Adrenal gland (tissue), 12 donors: ENCODE results near the gene AACS. TPM values are rescaled to one million over a fixed set of nuclear protein-coding genes. Genes with fewer than 3 reads are reported as not detected.

ENCODE experiments used
- DNase-seq, 7 donors: peaks; one replicate each; pipeline ENCODE4 v3.0.0-alpha.2; 2019 to 2020
- H3K27ac ChIP-seq, 5 donors: fragments of 200-600 bp; sonication (generic) in 4 of 5; 1 replicate in 3 of 5; 2 replicates in 2 of 5; pipeline versions ENCODE4 v1.5.1 to v1.8.0; 2016 to 2020; ENCODE audit warnings: mild to moderate bottlenecking in 1 of 5
- H3K27me3 ChIP-seq: fragments of 200-600 bp; 2 replicates; pipeline ENCODE4 v1.8.0; 2021
- H3K36me3 ChIP-seq, 2 donors: fragments of 200-600 bp; replicated peaks in 1 of 2; 1 replicate in 1 of 2; 2 replicates in 1 of 2; pipeline versions ENCODE4 v1.5.1 to v1.8.0; 2018 to 2022
- H3K4me1 ChIP-seq, 2 donors: fragments of 200-600 bp; replicated peaks in 1 of 2; 1 replicate in 1 of 2; 2 replicates in 1 of 2; pipeline versions ENCODE4 v1.5.1 to v1.8.0; 2018 to 2021
- H3K4me3 ChIP-seq, 4 donors: fragments of 200-600 bp; sonication (generic) in 3 of 4; one replicate each; pipeline ENCODE4 v1.5.1; 2016 to 2018
- H3K9me3 ChIP-seq, 3 donors: fragments of 200-600 bp; sonication (generic) in 1 of 3; replicated peaks in 1 of 3; 1 replicate in 2 of 3; 2 replicates in 1 of 3; pipeline versions ENCODE4 v1.5.1 to v1.8.0; 2016 to 2021
- CTCF ChIP-seq, 6 experiments: fragments of 450-650 bp in 4 of 6; fragments of 200-600 bp in 2 of 6; sonication (generic) in 1 of 6; IDR thresholded peaks; 1 replicate in 5 of 6; 2 replicates in 1 of 6; pipeline versions ENCODE4 v1.5.1 to v1.8.0; 2016 to 2021; ENCODE audit warnings: antibody characterized with exemption in 6 of 6, mild to moderate bottlenecking in 2 of 6, moderate library complexity in 1 of 6
- POLR2A ChIP-seq, 2 donors: fragments of 450-650 bp; IDR thresholded peaks; one replicate each; pipeline ENCODE4 v1.6.1; 2017; ENCODE audit warnings: antibody characterized with exemption in 2 of 2, mild to moderate bottlenecking in 2 of 2, moderate library complexity in 1 of 2
- WGBS, 4 donors: extraction: QIAGEN DNeasy Blood & Tissue Kit in 2 of 4; methylation state at CpG; one replicate each; pipeline versions ENCODE4 v1.1.5 to v1.1.7; 2013 to 2017; 5-methylcytosine and 5-hydroxymethylcytosine counted together
- intact Hi-C, 2 donors: fragments of 100-400 bp; cut with DNase I; formaldehyde crosslinking; loops; one replicate each; pipeline versions ENCODE4 v1.14.1 to v1.15.0; 2022 to 2023
- polyA plus RNA-seq, 3 donors: library from polyadenylated mRNA; stranded (reverse); fragments of 200-250 nt in 2 of 3; fragments of 350-450 nt in 1 of 3; fragmentation: Illumina TruSeq in 1 of 3; extraction: RNeasy Lipid Tissue Mini Kit (QIAGEN cat#74804) in 1 of 3; gene quantifications; one replicate each; pipeline ENCODE4 v1.2.3, GENCODE V29; 2013 to 2014
- total RNA-seq, 9 donors: library from RNA; depleted of rRNA in 4 of 9; stranded (reverse); fragments of >200 nt in 4 of 9; fragments of 120-200 nt in 1 of 9; fragmentation: NEBNext Ultra II Directional in 1 of 9; extraction: Animal tissue kit (Norgen Biotek cat#: 25700) in 1 of 9; gene quantifications; one replicate each; pipeline versions ENCODE4 v1.1.0 to v1.2.4, GENCODE V29; 2013 to 2023
- donor health status: healthy with polysubstance abuse.
- donor health status: Bipolar disorder and iron deficiency.
- donor health status: DM: yes; HTN: yes; CAD: no.
- donor health status: DM: no; HTN: no; CAD: no.
- donor health status: DM: no; HTN: no; CAD: no.
- donor health status: DM: yes; HTN: yes; CAD: no.

AACS gene
- total and polyA plus RNA-seq, 12 donors = 8.0 to 31.7 (median 15.4) TPM

DNA sequence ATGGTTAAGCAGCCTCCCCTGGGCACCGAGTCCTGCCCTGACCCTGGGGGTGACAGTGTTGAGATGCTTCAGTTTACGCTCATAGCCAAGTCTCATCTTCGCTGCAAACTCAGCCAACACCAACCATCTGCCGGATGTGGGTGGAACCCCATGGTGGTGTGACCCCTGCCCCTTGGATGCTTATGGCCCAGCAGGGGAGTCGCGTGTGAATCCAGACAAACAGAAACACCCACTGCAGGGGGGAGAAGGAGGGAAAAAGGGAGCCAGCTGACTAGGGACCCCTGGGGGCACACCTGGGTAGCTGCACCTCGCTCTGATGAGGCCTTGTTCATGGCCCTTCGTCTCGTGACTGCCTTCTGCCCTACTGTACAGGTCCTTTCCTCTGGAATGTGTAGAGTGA is 23.8 kb downstream of the AACS start:
- intact Hi-C loops = no loop called here
- Histone ChIP-seq H3K4me3 (no peak overlapping the region), H3K36me3 (peaks cover 0 to 19% of the 10 kb centered on the region in 2 donors), H3K27ac (no peak overlapping the region), H3K4me1 (peaks cover 0 to 9% of the 10 kb centered on the region in 2 donors), H3K27me3 (no peaks in the 10 kb centered on the region), H3K9me3 (no peaks in the 10 kb centered on the region)
- TF ChIP-seq CTCF (IDR thresholded peaks at IDR 0.05) (no peak), POLR2A (IDR thresholded peaks at IDR 0.05) (no peak)
- WGBS, 4 donors = 84 to 98% (median 95%) methylated on average over 4 to 9 of the region's 9 CpGs
- DNase-seq = no peak

DNA sequence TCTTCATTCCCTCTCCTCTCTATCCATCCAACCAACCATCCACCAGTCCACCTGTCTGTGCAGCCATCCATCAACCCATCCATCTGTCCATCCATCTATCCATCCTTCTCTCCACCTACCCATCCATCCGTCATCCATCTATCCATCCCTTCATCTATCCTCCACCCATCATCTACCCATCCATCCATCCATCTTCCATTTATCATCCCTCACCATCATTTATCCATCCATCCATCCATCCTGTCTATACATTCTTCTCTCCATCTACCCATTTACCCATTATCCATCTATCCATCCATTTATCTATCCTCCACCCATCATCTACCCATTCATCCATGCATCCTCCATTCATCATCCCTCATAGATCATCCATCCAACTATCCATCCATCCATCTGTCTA is 24.4 kb downstream of the AACS start:
- intact Hi-C loops = no loop called here
- no peak overlapping the region for H3K4me3 ChIP-seq
- no peak for TF ChIP-seq POLR2A (IDR thresholded peaks at IDR 0.05)
- TF ChIP-seq CTCF (IDR thresholded peaks at IDR 0.05) = no peak
- H3K27ac ChIP-seq = no peak overlapping the region
- no peak for DNase-seq
- H3K9me3 ChIP-seq = no peaks in the 10 kb centered on the region
- H3K36me3 ChIP-seq = peaks cover 0 to 19% of the 10 kb centered on the region in 2 donors
- H3K4me1 ChIP-seq = peaks cover 0 to 9% of the 10 kb centered on the region in 2 donors
- H3K27me3 ChIP-seq = no peaks in the 10 kb centered on the region
- WGBS, 4 donors = 95 to 97% (median 95%) methylated on average over 1 of the region's 1 CpG

DNA sequence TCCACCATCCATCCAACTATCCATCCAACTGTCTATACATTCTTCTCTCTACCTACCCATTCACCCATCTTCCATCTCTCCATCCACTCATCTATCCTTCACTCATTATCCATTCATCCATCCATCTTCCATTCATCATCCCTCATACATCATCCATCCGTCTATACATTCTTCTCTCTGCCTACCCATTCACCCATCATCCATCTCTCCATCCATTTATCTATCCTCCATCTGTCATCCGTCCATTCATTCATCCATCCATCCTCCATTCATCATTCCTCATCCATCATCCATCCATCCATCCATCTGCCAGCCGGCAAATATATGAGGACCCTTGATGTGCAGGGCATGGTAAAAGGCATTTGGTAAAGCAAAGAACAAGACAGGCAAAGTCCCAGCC is 25.2 kb downstream of the AACS start:
- Histone ChIP-seq H3K4me1 (peaks cover 0 to 9% of the 10 kb centered on the region in 2 donors), H3K9me3 (no peaks in the 10 kb centered on the region), H3K4me3 (no peak overlapping the region), H3K27me3 (no peaks in the 10 kb centered on the region), H3K27ac (no peak overlapping the region), H3K36me3 (peaks cover 0 to 19% of the 10 kb centered on the region in 2 donors)
- intact Hi-C loops = no loop called here
- WGBS, 4 donors = 95 to 99% (median 97%) methylated on average over 3 of the region's 3 CpGs
- DNase-seq = no peak
- TF ChIP-seq POLR2A (IDR thresholded peaks at IDR 0.05) = no peak

GRCh38 chr12:125091401-125091800 is 26.2 kb downstream of the AACS start:
- Histone ChIP-seq H3K36me3 (peaks cover 0 to 10% of the 10 kb centered on the region in 2 donors), H3K4me3 (no peak overlapping the region)
- WGBS, 4 donors = 94 to 97% (median 96%) methylated on average over 17 to 18 of the region's 18 CpGs

More at GRCh38 chr12:125091401-125091800, 26.2 kb downstream of the AACS start:
- Histone ChIP-seq H3K27me3 (no peaks in the 10 kb centered on the region), H3K4me1 (peaks cover 0 to 9% of the 10 kb centered on the region in 2 donors), H3K27ac (no peak overlapping the region), H3K9me3 (no peaks in the 10 kb centered on the region)
- no peak for TF ChIP-seq CTCF (IDR thresholded peaks at IDR 0.05)
- no peak for TF ChIP-seq POLR2A (IDR thresholded peaks at IDR 0.05)
- intact Hi-C loops = no loop called here
- no peak for DNase-seq
